MG63 (cell line): ENCODE measurements around the gene MARVELD2. TPM values are rescaled to one million over a fixed set of nuclear protein-coding genes. Genes with fewer than 3 reads are reported as not detected.
"Not testable (repeated sequence)": the region's sequence is repeated elsewhere in the genome, so short reads cannot be mapped to it uniquely, and the experiment has no call there.

Experiments used
- DNase-seq: peaks from one replicate; pipeline ENCODE4 v3.0.0-alpha.2; 2020
- H3K27me3 ChIP-seq: fragments of 250-450 bp; sonication (Bioruptor Pico); 2 replicates; pipeline ENCODE4 v1.5.1; 2020; ENCODE audit warnings: mild to moderate bottlenecking, moderate library complexity
- H3K36me3 ChIP-seq: fragments of 250-450 bp; sonication (Bioruptor Pico); 2 replicates; pipeline ENCODE4 v1.5.1; 2020; ENCODE audit warnings: mild to moderate bottlenecking, moderate library complexity
- H3K4me3 ChIP-seq: fragments of 250-450 bp; sonication (Bioruptor Pico); 2 replicates; pipeline ENCODE4 v1.5.1; 2020; ENCODE audit warnings: mild to moderate bottlenecking, moderate library complexity
- H3K9me3 ChIP-seq: fragments of 250-450 bp; sonication (Bioruptor Pico); 2 replicates; pipeline ENCODE4 v1.5.1; 2020; ENCODE audit warnings: mild to moderate bottlenecking, moderate library complexity
- total RNA-seq: library from RNA; depleted of rRNA; stranded (reverse); fragments of >200 nt; shearing (Covaris generic); gene quantifications from 2 replicates; pipeline ENCODE4 v1.2.3, GENCODE V29; 2014; ENCODE audit warnings: low replicate concordance; rRNA removed

The MARVELD2 gene
- total RNA-seq, 1 experiment from 2014 or later, result not detected

GRCh38 chr5:69472535-69473143, 57.7 kb downstream of the MARVELD2 start:
- not testable (repeated sequence) for H3K27me3 ChIP-seq, H3K36me3 ChIP-seq, H3K4me3 ChIP-seq, DNase-seq, H3K9me3 ChIP-seq

GRCh38 chr5:69477170-69477569, 62.3 kb downstream of the MARVELD2 start:
- H3K9me3 ChIP-seq, result no peaks in the 10 kb centered on the region
- H3K36me3 ChIP-seq, result no peaks in the 10 kb centered on the region
- no peak overlapping the region for H3K4me3 ChIP-seq
- H3K27me3 ChIP-seq, result no peaks in the 10 kb centered on the region
- no peak for DNase-seq

- H3K36me3 ChIP-seq, H3K4me3 ChIP-seq, H3K9me3 ChIP-seq, DNase-seq, H3K27me3 ChIP-seq: not testable (repeated sequence)
Measured at GRCh38 chr5:69478296-69478695, 63.4 kb downstream of the MARVELD2 start.

- no peak overlapping the region for H3K4me3 ChIP-seq
- no peaks in the 10 kb centered on the region for H3K36me3 ChIP-seq
- peak; percentile 58 for DNase-seq
- H3K27me3 ChIP-seq, result peaks cover 4% of the 10 kb centered on the region
- no peaks in the 10 kb centered on the region for H3K9me3 ChIP-seq
Measured at GRCh38 chr5:69484891-69485290, 70.0 kb downstream of the MARVELD2 start.

- Histone ChIP-seq H3K4me3 (no peak overlapping the region), H3K9me3 (no peaks in the 10 kb centered on the region), H3K36me3 (no peaks in the 10 kb centered on the region), H3K27me3 (peaks cover 10% of the 10 kb centered on the region)
- DNase-seq, result no peak
Measured at GRCh38 chr5:69485471-69485870, 70.6 kb downstream of the MARVELD2 start.

- DNase-seq, result no peak
- H3K36me3 ChIP-seq, result no peaks in the 10 kb centered on the region
- no peak overlapping the region for H3K4me3 ChIP-seq
- no peaks in the 10 kb centered on the region for H3K9me3 ChIP-seq
- peaks cover 44% of the 10 kb centered on the region for H3K27me3 ChIP-seq
Measured at GRCh38 chr5:69489246-69489645, 74.3 kb downstream of the MARVELD2 start.

- no peak for DNase-seq
- Histone ChIP-seq H3K4me3 (no peak overlapping the region), H3K36me3 (no peaks in the 10 kb centered on the region), H3K27me3 (peaks cover 44% of the 10 kb centered on the region), H3K9me3 (no peaks in the 10 kb centered on the region)
Measured at GRCh38 chr5:69491027-69491426, 76.1 kb downstream of the MARVELD2 start.

GRCh38 chr5:69491838-69492390, 77.0 kb downstream of the MARVELD2 start:
- no peaks in the 10 kb centered on the region for H3K36me3 ChIP-seq
- peaks cover 44% of the 10 kb centered on the region for H3K27me3 ChIP-seq
- no peak for DNase-seq

GRCh38 chr5:69492391-69492922, 77.5 kb downstream of the MARVELD2 start, which contains the start of gene OCLN:
Gene OCLN (plus strand): TSS chr5:69492790. CDS start chr5:69504245, 11,455 bp downstream.
- peak within 1 kb of the TSS; percentile 47 for H3K4me3 ChIP-seq
- H3K9me3 ChIP-seq, result no peaks in the 10 kb centered on the region
- H3K27me3 ChIP-seq, result peaks cover 44% of the 10 kb centered on the region
- no peaks in the 10 kb centered on the region for H3K36me3 ChIP-seq
- peak; percentile 35 for DNase-seq

More at GRCh38 chr5:69491838-69492390, 77.0 kb downstream of the MARVELD2 start:
- peak overlapping the region; percentile 47; the same call in 1 of the 2 replicates for H3K4me3 ChIP-seq
- H3K9me3 ChIP-seq, result no peaks in the 10 kb centered on the region

GRCh38 chr5:69492923-69493395, 78.0 kb downstream of the MARVELD2 start:
- peak; percentile 5 for DNase-seq
- Histone ChIP-seq H3K4me3 (peak overlapping the region; percentile 47), H3K9me3 (no peaks in the 10 kb centered on the region), H3K36me3 (no peaks in the 10 kb centered on the region), H3K27me3 (peaks cover 44% of the 10 kb centered on the region)

GRCh38 chr5:69493396-69494133, 78.6 kb downstream of the MARVELD2 start:
- DNase-seq, result peak; percentile 43
- peaks cover 44% of the 10 kb centered on the region for H3K27me3 ChIP-seq
- H3K36me3 ChIP-seq, result no peaks in the 10 kb centered on the region
- H3K9me3 ChIP-seq, result no peaks in the 10 kb centered on the region
- peak overlapping the region; percentile 47 for H3K4me3 ChIP-seq

Other genes with a start within 250 kb of the MARVELD2 start
- gene CCNB1, start 248.0 kb upstream of the MARVELD2 start, total RNA-seq, result 310 and 430 TPM in 2 replicates
- 33.6 and 64.3 TPM in 2 replicates for gene CENPH, start 225.5 kb upstream of the MARVELD2 start, total RNA-seq
- gene CDK7, start 180.2 kb upstream of the MARVELD2 start, total RNA-seq, result 48.3 and 56.2 TPM in 2 replicates
- gene CCDC125, start 82.3 kb upstream of the MARVELD2 start, total RNA-seq, result 2.1 and 5.3 TPM in 2 replicates
- 35.2 and 49.9 TPM in 2 replicates for gene AK6, start 45.6 kb upstream of the MARVELD2 start, total RNA-seq
- 73.7 and 104 TPM in 2 replicates for gene TAF9, start 45.6 kb upstream of the MARVELD2 start, total RNA-seq
- 2.5 and 12.4 TPM in 2 replicates for gene RAD17, start 45.3 kb upstream of the MARVELD2 start, total RNA-seq
- 0.74 and 2.1 TPM in 2 replicates for gene OCLN, start 77.7 kb downstream of the MARVELD2 start, total RNA-seq
- 31.8 and 42.5 TPM in 2 replicates for gene GTF2H2C, start 145.1 kb downstream of the MARVELD2 start, total RNA-seq